ENCODE results near the gene FOLR2.

DNA sequence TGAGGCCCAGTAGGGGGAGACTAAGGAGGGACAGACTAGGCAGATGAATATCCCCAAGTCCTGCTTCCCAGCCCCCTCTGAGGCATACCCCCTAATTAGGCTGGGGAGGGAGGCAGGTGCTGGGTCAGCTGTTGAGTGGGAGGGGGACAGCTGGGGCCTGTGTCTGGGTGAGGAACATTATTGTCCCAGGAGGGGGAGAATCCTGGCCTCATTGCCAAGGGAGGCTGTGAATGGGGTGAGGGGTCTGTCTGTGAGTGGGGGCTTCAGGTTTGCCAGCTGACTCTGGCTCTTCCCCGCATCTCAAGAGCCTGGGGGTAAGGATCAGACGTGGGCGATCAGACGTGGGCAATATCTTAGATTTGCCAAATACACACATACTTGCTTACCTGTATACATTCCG lies 10.1 kb downstream of the FOLR2 start:
- TF ChIP-seq EP300 (IDR thresholded peaks at IDR 0.05; ENCODE audit: borderline replicate concordance) = no peak
- no peak for TF ChIP-seq CREB1 (IDR thresholded peaks at IDR 0.05; ENCODE audit: low read depth)
- TF ChIP-seq, protein P1, sequence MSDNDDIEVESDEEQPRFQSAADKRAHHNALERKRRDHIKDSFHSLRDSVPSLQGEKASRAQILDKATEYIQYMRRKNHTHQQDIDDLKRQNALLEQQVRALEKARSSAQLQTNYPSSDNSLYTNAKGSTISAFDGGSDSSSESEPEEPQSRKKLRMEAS (IDR thresholded peaks at IDR 0.05) = no peak
- TF ChIP-seq, protein P2, sequence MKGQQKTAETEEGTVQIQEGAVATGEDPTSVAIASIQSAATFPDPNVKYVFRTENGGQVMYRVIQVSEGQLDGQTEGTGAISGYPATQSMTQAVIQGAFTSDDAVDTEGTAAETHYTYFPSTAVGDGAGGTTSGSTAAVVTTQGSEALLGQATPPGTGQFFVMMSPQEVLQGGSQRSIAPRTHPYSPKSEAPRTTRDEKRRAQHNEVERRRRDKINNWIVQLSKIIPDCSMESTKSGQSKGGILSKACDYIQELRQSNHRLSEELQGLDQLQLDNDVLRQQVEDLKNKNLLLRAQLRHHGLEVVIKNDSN (IDR thresholded peaks at IDR 0.05) = no peak
- TF ChIP-seq YY1 (IDR thresholded peaks at IDR 0.05; ENCODE audit: low read depth) = no peak
- TF ChIP-seq ZBTB7A (IDR thresholded peaks at IDR 0.05; ENCODE audit: low read depth) = no peak
- no peak for TF ChIP-seq CEBPB (IDR thresholded peaks at IDR 0.05)
- TF ChIP-seq, protein P3, sequence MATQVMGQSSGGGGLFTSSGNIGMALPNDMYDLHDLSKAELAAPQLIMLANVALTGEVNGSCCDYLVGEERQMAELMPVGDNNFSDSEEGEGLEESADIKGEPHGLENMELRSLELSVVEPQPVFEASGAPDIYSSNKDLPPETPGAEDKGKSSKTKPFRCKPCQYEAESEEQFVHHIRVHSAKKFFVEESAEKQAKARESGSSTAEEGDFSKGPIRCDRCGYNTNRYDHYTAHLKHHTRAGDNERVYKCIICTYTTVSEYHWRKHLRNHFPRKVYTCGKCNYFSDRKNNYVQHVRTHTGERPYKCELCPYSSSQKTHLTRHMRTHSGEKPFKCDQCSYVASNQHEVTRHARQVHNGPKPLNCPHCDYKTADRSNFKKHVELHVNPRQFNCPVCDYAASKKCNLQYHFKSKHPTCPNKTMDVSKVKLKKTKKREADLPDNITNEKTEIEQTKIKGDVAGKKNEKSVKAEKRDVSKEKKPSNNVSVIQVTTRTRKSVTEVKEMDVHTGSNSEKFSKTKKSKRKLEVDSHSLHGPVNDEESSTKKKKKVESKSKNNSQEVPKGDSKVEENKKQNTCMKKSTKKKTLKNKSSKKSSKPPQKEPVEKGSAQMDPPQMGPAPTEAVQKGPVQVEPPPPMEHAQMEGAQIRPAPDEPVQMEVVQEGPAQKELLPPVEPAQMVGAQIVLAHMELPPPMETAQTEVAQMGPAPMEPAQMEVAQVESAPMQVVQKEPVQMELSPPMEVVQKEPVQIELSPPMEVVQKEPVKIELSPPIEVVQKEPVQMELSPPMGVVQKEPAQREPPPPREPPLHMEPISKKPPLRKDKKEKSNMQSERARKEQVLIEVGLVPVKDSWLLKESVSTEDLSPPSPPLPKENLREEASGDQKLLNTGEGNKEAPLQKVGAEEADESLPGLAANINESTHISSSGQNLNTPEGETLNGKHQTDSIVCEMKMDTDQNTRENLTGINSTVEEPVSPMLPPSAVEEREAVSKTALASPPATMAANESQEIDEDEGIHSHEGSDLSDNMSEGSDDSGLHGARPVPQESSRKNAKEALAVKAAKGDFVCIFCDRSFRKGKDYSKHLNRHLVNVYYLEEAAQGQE (IDR thresholded peaks at IDR 0.05; ENCODE audit: low read depth) = no peak

All from Ishikawa (cell line).